OCI-LY3 (cell line): Measurements from ENCODE around the gene RDH8.

Experiments
- H2AFZ ChIP-seq: fragments of 200-600, 300-600 bp; shearing (Covaris generic); 2 replicates; pipeline ENCODE4 v1.6.0; 2014; ENCODE audit warnings: antibody characterized with exemption, low read depth, low read length
- H3K27ac ChIP-seq: fragments of 200-600, 300-600 bp; sonication (generic); 2 replicates; pipeline ENCODE4 v1.5.1; 2014; ENCODE audit warnings: mild to moderate bottlenecking, low read length, moderate library complexity, mixed read lengths
- H3K27me3 ChIP-seq: fragments of 200-600, 300-600 bp; sonication (generic); 2 replicates; pipeline ENCODE4 v1.6.1; 2014; ENCODE audit warnings: low read depth, low read length, mixed read lengths
- H3K36me3 ChIP-seq: fragments of 200-600, 300-600 bp; sonication (generic); replicated peaks from 2 replicates; pipeline ENCODE3; 2014; ENCODE audit warnings: low read depth, low read length, mixed read lengths
- H3K4me1 ChIP-seq: fragments of 300-600, 200-600 bp; sonication (generic); 2 replicates; pipeline ENCODE4 v1.6.1; 2014; ENCODE audit warnings: low read length, mixed read lengths
- H3K4me2 ChIP-seq: fragments of 200-600, 300-600 bp; sonication (generic); 2 replicates; pipeline ENCODE4 v1.6.1; 2014; ENCODE audit warnings: low read length, mixed read lengths
- H3K4me3 ChIP-seq: fragments of 300-600, 200-600 bp; sonication (generic); 2 replicates; pipeline ENCODE4 v1.5.1; 2014; ENCODE audit warnings: antibody characterized with exemption, mild to moderate bottlenecking, low read length, moderate library complexity
- H3K79me2 ChIP-seq: fragments of 300-600, 200-600 bp; shearing (Covaris generic); 2 replicates; pipeline ENCODE4 v1.6.1; 2014; ENCODE audit warnings: mild to moderate bottlenecking, low read length, mixed read lengths
- H3K9ac ChIP-seq: fragments of 300-600, 200-600 bp; shearing (Covaris generic); 2 replicates; pipeline ENCODE4 v1.6.0; 2014; ENCODE audit warnings: mild to moderate bottlenecking, low read length, moderate library complexity
- H3K9me3 ChIP-seq: fragments of 200-600, 300-600 bp; shearing (Covaris generic); 2 replicates; pipeline ENCODE4 v1.6.1; 2014; ENCODE audit warnings: low read length, mixed read lengths; ENCODE audit not compliant: insufficient read depth
- H4K20me1 ChIP-seq: fragments of 200-600, 300-600 bp; sonication (generic); 2 replicates; pipeline ENCODE4 v1.6.1; 2016; ENCODE audit warnings: low read length, mixed read lengths; ENCODE audit not compliant: insufficient read depth
- CTCF ChIP-seq: fragments of 200-600, 300-600 bp; sonication (generic); IDR thresholded peaks from 2 replicates; pipeline ENCODE4 v1.5.1; 2014; ENCODE audit warnings: antibody characterized with exemption, low read length, low read depth
- EZH2phosphoT487 ChIP-seq: fragments of 200-600 bp; shearing (Covaris generic); IDR thresholded peaks from 2 replicates; pipeline ENCODE4 v1.6.1; 2018; ENCODE audit warnings: antibody characterized with exemption, mixed run types, low read depth

The RDH8 gene

GRCh38 chr19:10011974-10012373 is 1.3 kb upstream of the RDH8 start:
- Histone ChIP-seq H3K4me2 (no peak overlapping the region), H4K20me1 (no peaks in the 10 kb centered on the region), H3K36me3 (no peaks in the 10 kb centered on the region), H3K9ac (no peak overlapping the region), H2AFZ (no peak overlapping the region), H3K4me1 (no peaks in the 10 kb centered on the region), H3K27ac (no peak overlapping the region), H3K9me3 (no peaks in the 10 kb centered on the region), H3K79me2 (no peaks in the 10 kb centered on the region), H3K27me3 (peaks cover 22% of the 10 kb centered on the region), H3K4me3 (no peak overlapping the region)
- TF ChIP-seq CTCF (no peak), EZH2phosphoT487 (no peak)

- H3K27ac ChIP-seq = no peak overlapping the region
- no peak overlapping the region for H3K4me3 ChIP-seq
- H4K20me1 ChIP-seq = no peaks in the 10 kb centered on the region
- TF ChIP-seq EZH2phosphoT487 = no peak
- TF ChIP-seq CTCF = no peak
- no peaks in the 10 kb centered on the region for H3K79me2 ChIP-seq
- H3K36me3 ChIP-seq = no peaks in the 10 kb centered on the region
- H2AFZ ChIP-seq = no peak overlapping the region
- H3K9me3 ChIP-seq = no peaks in the 10 kb centered on the region
- peaks cover 11% of the 10 kb centered on the region for H3K27me3 ChIP-seq
- H3K9ac ChIP-seq = no peak overlapping the region
- H3K4me1 ChIP-seq = no peaks in the 10 kb centered on the region
- no peak overlapping the region for H3K4me2 ChIP-seq
Observed at GRCh38 chr19:10013834-10014618, 743 bp downstream of the RDH8 start.

- H4K20me1 ChIP-seq = no peaks in the 10 kb centered on the region
- no peak overlapping the region for H3K4me2 ChIP-seq
- peaks cover 8% of the 10 kb centered on the region for H3K27me3 ChIP-seq
- H3K4me3 ChIP-seq = no peak overlapping the region
- H3K27ac ChIP-seq = no peak overlapping the region
- H3K79me2 ChIP-seq = no peaks in the 10 kb centered on the region
- H3K4me1 ChIP-seq = no peaks in the 10 kb centered on the region
- no peak overlapping the region for H2AFZ ChIP-seq
- TF ChIP-seq EZH2phosphoT487 (no peak), CTCF (no peak)
- no peak overlapping the region for H3K9ac ChIP-seq
- H3K9me3 ChIP-seq = no peaks in the 10 kb centered on the region
- H3K36me3 ChIP-seq = no peaks in the 10 kb centered on the region
Observed at GRCh38 chr19:10018263-10018662, 5.0 kb downstream of the RDH8 start.

GRCh38 chr19:10018786-10019185 is 5.5 kb downstream of the RDH8 start:
- Histone ChIP-seq H3K27ac (no peak overlapping the region), H3K9me3 (no peaks in the 10 kb centered on the region), H4K20me1 (no peaks in the 10 kb centered on the region), H3K36me3 (no peaks in the 10 kb centered on the region), H3K79me2 (no peaks in the 10 kb centered on the region), H3K4me1 (no peaks in the 10 kb centered on the region), H3K9ac (no peak overlapping the region), H2AFZ (no peak overlapping the region), H3K4me3 (no peak overlapping the region), H3K27me3 (peaks cover 5% of the 10 kb centered on the region), H3K4me2 (no peak overlapping the region)
- TF ChIP-seq EZH2phosphoT487 (no peak), CTCF (no peak)
